IPS-20b (cell line): ENCODE data around the gene SFRP2.

Experiments
- H3K27ac ChIP-seq: one replicate; pipeline ENCODE4 v1.5.1; 2013; ENCODE audit warnings: low read length
- H3K27me3 ChIP-seq: 2 replicates; pipeline ENCODE4 v1.6.1; 2013; ENCODE audit warnings: mild to moderate bottlenecking, low read length, inconsistent platforms; ENCODE audit not compliant: insufficient read depth
- H3K36me3 ChIP-seq: 2 replicates; pipeline ENCODE4 v1.6.1; 2013; ENCODE audit warnings: low read depth, mild to moderate bottlenecking, inconsistent platforms, low read length, moderate library complexity; ENCODE audit not compliant: insufficient read depth
- H3K4me1 ChIP-seq: 2 replicates; pipeline ENCODE4 v1.6.1; 2013; ENCODE audit warnings: mild to moderate bottlenecking, control low read depth, inconsistent platforms, low read length, moderate library complexity; ENCODE audit not compliant: insufficient read depth
- H3K4me3 ChIP-seq: 2 replicates; pipeline ENCODE4 v1.5.1; 2013; ENCODE audit warnings: mild to moderate bottlenecking, low read length, inconsistent platforms
- H3K9ac ChIP-seq: 2 replicates; pipeline ENCODE4 v1.6.1; 2013; ENCODE audit warnings: low read depth, mild to moderate bottlenecking, inconsistent platforms, low read length, moderate library complexity
- H3K9me3 ChIP-seq: 2 replicates; pipeline ENCODE4 v1.6.1; 2013; ENCODE audit warnings: mild to moderate bottlenecking, low read depth, low read length, inconsistent platforms; ENCODE audit not compliant: insufficient read depth

The SFRP2 gene

DNA sequence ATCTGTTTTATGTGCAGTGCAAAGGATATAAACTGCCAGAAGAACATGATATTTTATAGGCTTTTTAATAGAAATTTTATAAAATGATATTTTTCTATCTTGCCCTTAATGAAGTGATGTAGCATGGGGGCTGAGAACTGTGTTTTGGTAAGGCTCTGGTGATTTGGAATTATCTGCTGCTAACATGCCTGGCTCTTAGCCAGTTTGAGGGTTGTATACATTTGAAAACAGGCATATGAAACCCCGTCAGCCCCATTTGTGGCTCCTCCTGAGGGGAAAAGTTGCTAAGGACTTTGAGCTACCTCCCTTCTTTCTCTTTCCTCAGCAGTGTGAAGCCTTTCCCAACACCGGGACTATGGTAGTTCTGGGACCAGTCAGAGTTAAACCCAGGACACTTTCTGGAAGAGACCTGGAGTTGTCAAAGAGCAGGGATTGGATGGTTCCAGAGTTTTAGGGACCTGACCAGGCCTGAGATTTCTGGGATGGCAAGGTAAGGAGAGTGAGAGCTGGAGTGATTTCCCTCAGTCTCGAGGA is 4.7 kb downstream of the SFRP2 start:
- no peak overlapping the region for H3K9ac ChIP-seq
- H3K27me3 ChIP-seq = no peaks in the 10 kb centered on the region; the same call in 1 of the 2 replicates

DNA sequence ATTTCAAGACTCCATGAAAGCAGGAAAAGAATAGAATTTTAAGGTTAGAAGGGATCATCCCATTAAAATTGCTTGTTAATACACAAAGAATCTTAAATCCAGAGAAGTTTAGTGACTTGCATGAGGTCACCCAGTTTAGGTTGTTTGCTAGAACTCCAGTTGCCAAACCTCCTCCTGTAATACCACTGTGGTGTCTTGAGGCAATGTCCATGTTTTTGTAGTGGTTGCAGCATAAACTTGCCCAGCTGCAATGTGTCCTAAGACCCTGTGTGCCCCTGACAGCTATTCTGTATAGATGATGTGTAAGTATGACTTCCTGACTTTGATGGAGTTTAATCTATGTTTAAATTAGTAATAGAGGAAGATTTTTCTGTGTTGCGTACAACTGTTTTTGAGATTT is 6.3 kb downstream of the SFRP2 start:
- no peaks in the 10 kb centered on the region for H3K27me3 ChIP-seq
- H3K4me3 ChIP-seq = no peak overlapping the region
- H3K27ac ChIP-seq = peak overlapping the region; percentile 11
- peaks cover 75% of the 10 kb centered on the region for H3K36me3 ChIP-seq
- H3K9ac ChIP-seq = no peak overlapping the region
- H3K9me3 ChIP-seq = no peaks in the 10 kb centered on the region
- H3K4me1 ChIP-seq = peaks cover 23% of the 10 kb centered on the region

More for the DNA sequence above, 4.7 kb downstream of the SFRP2 start:
- Histone ChIP-seq H3K27ac (no peak overlapping the region), H3K36me3 (peaks cover 75% of the 10 kb centered on the region), H3K9me3 (no peaks in the 10 kb centered on the region), H3K4me1 (peaks cover 23% of the 10 kb centered on the region), H3K4me3 (no peak overlapping the region)

DNA sequence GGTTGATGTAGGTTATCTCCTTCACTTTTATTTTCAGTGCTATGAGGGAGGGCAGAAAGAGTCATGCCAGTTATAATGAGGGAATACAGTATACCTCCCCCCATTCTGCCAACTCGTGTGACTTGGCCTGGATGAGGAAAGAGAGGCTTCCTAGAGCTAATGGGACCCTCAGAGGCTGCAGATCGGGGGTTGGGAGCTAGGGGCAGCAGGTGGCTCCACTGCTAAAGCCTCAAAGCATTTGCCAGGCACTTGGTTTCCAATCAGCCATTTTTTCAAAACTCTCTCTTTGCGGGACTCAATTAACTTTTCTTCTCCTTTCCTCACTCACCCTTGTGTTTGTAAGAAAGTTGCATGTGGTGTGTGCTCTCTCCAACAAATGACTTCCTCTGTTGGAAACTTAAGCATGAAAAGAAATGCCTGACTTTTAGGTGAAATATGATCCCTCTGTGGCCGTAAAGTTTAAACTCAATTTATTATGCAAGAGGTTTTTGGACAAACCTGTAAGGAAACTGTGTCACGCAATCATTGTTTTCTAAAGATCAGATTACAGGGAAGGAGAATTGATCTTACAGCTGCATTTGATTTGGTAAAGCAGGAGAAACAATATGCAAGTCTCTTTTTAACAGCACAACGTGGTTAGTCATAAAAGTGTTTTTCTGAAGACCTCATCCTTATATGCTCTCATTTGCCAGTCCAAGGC is 7.0 kb downstream of the SFRP2 start:
- Histone ChIP-seq H3K4me3 (no peak overlapping the region), H3K36me3 (peaks cover 70% of the 10 kb centered on the region), H3K4me1 (peaks cover 23% of the 10 kb centered on the region), H3K27me3 (no peaks in the 10 kb centered on the region), H3K27ac (peak overlapping the region; percentile 11), H3K9ac (no peak overlapping the region), H3K9me3 (no peaks in the 10 kb centered on the region)

DNA sequence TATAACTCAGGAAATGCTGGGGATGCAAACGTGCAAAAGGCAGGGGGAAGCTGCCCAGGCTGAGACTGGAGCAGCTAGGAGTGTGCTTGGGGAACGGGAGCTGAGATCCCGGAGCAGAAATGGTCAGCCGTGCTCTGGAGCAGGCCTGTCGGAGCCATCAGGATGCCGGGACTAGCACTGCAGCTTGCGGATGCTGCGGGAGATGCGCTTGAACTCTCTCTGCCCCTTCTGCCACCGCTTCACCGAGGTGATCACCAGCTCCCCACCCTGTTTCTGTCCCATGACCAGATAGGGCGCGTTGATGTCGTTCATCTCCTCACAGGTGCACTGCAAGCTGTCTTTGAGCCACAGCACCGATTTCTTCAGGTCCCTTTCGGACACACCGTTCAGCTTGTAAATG is 7.6 kb downstream of the SFRP2 start:
- Histone ChIP-seq H3K9me3 (no peaks in the 10 kb centered on the region), H3K9ac (no peak overlapping the region), H3K4me3 (no peak overlapping the region), H3K27me3 (no peaks in the 10 kb centered on the region), H3K27ac (no peak overlapping the region), H3K4me1 (peaks cover 23% of the 10 kb centered on the region), H3K36me3 (peaks cover 65% of the 10 kb centered on the region)

DNA sequence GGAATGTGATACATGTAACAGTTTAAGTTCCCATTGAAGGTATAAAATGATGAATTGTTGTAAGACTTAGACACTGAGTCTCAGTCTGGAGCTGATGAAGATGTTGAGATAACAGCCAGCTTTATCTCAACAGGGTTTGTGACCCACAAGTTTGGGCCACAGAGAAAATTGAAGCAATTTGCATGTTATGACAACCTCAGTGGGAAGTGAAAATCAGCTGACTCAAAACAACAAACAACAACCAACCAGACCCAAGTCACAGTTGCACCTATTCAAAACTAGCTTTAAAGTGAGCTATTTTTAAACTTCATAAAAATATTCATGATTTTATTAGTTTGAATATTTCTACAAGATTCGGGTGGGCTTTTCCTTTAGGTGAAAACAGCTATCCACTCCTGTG is 8.0 kb downstream of the SFRP2 start:
- Histone ChIP-seq H3K36me3 (peaks cover 61% of the 10 kb centered on the region), H3K9ac (no peak overlapping the region), H3K4me3 (no peak overlapping the region), H3K27me3 (no peaks in the 10 kb centered on the region), H3K27ac (no peak overlapping the region), H3K9me3 (no peaks in the 10 kb centered on the region), H3K4me1 (peaks cover 23% of the 10 kb centered on the region)

DNA sequence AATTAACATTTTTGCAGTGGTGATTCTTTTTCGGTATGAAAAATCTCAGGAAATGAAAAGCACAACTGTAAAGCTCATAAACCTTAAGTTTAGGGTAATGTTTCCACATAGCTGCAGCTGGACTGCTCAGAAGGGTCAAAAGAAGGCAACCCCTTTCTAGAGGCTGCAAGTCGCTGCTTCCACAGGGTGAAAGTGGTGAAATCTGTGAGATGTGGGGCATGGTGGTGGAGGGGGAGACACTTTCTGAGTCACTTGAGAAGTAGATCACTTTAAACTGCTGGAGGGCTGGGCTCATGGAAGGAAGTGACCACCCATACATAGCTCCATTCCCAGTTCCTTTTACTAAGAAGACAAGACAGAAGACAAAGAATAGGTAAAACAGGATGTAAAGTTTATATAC is 8.7 kb downstream of the SFRP2 start:
- no peaks in the 10 kb centered on the region for H3K27me3 ChIP-seq
- no peak overlapping the region for H3K4me3 ChIP-seq
- H3K36me3 ChIP-seq = peaks cover 55% of the 10 kb centered on the region
- no peak overlapping the region for H3K9ac ChIP-seq
- H3K4me1 ChIP-seq = peaks cover 20% of the 10 kb centered on the region
- no peak overlapping the region for H3K27ac ChIP-seq
- H3K9me3 ChIP-seq = no peaks in the 10 kb centered on the region

DNA sequence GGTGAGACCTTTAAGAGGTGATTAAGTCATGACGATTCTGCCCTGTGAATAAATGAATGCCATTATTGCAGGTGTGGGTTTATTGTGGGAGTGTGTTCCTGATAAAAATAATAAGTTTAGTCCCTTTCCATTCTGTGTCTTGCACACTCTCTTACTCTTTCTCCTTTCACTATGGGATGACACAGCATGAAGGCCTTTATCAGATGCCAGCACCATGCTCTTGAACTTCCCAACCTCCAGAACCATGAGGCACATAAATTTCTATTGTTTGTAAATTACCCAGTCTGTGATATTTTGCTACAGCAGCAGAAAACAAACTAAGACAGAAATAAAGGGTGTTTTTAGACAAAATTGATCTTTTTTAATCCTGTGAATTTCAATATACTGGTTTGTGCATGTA is 10.5 kb downstream of the SFRP2 start:
- H3K4me1 ChIP-seq = peaks cover 13% of the 10 kb centered on the region
- H3K4me3 ChIP-seq = no peak overlapping the region
- H3K27ac ChIP-seq = no peak overlapping the region
- H3K9ac ChIP-seq = no peak overlapping the region
- H3K36me3 ChIP-seq = peaks cover 36% of the 10 kb centered on the region
- no peaks in the 10 kb centered on the region for H3K9me3 ChIP-seq
- H3K27me3 ChIP-seq = no peaks in the 10 kb centered on the region

DNA sequence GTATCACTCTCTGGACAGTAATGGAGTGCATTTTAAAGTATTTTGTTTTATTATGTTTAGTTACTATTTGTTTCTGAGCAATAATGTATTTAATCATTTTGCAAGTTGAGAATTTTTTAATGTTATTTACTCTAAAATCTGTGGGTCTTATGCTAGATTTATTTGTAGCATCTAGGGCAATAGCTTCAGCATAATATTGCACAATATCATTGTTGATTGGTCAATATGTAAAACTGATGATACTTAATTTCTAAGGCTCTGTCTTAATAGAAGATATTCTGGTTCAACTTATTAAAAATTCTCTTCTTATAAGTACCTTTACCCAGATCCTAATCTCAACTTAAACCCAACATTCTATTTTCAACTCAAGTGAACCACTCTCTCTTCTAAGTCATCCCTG is 11.5 kb downstream of the SFRP2 start:
- no peak overlapping the region for H3K27ac ChIP-seq
- H3K27me3 ChIP-seq = no peaks in the 10 kb centered on the region
- peaks cover 27% of the 10 kb centered on the region for H3K36me3 ChIP-seq
- no peaks in the 10 kb centered on the region for H3K9me3 ChIP-seq
- no peak overlapping the region for H3K4me3 ChIP-seq
- H3K9ac ChIP-seq = no peak overlapping the region
- peaks cover 11% of the 10 kb centered on the region for H3K4me1 ChIP-seq

DNA sequence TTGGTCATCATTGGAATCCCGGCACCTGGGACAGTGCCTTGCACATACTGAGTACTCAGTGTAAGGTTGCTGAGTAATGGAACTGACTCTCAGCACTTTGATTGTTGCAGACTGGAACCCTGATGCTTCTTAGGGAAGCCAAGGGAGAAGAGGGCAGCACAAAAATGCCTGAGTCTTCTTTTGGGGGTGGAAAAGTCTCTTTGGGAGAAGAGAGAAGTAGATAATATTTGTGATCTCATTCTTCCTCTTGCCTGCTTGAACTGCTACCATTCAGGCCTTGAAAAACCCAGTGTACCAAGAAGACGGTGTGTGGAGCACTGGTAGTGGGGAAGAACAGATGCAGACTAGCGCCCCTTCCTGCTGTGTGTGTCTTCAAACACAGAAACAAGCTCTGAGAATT is 12.3 kb downstream of the SFRP2 start:
- Histone ChIP-seq H3K4me1 (peaks cover 5% of the 10 kb centered on the region; the same call in 1 of the 2 replicates), H3K4me3 (no peak overlapping the region), H3K27me3 (no peaks in the 10 kb centered on the region), H3K9me3 (no peaks in the 10 kb centered on the region), H3K9ac (no peak overlapping the region), H3K36me3 (peaks cover 19% of the 10 kb centered on the region), H3K27ac (no peak overlapping the region)

DNA sequence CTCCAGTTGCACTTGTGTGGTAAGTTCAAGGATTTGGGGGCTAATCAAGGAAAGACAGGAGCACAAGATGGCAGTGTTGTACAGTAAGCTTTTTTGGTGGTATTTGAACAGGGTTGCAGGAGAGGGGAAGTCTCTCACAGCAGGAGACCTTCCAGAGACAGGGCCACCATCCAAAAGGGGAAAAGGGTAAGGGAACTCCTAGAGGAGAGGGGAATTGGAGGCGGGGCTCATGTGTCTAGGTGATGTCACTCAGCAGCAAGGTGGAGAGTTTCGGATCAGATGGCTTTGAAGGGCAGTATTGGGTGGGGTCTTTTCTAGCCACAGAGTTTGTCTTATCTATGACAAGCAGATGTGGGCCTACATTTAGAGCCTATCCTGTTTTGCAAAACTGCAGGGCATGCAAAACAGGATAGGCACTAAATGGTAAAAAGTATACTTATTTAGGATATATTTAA is 15.6 kb downstream of the SFRP2 start:
- Histone ChIP-seq H3K27ac (no peak overlapping the region), H3K27me3 (no peaks in the 10 kb centered on the region), H3K9me3 (no peaks in the 10 kb centered on the region)

DNA sequence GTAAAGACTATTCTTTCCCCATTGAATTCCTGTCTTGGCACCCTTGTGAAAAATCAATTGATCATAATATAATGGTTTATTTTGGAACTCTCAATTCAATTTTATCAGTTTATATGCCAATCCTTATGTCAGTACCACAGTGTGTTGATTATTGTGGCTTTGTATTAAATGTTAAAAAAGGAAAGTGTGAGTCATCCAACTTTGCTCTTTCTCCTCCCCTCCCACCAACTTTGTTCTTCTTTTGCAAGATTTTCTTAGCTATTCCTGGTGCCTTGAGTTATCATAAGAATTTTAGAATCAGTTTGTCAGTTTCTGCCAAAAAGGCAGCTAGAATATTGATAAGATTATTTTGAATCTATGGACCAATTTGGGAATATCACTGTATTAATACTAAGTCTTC is 17.8 kb downstream of the SFRP2 start:
- Histone ChIP-seq H3K9ac (no peak overlapping the region), H3K27ac (no peak overlapping the region), H3K4me3 (no peak overlapping the region), H3K27me3 (no peaks in the 10 kb centered on the region), H3K36me3 (no peaks in the 10 kb centered on the region), H3K4me1 (peaks cover 5% of the 10 kb centered on the region; the same call in 1 of the 2 replicates), H3K9me3 (no peaks in the 10 kb centered on the region)

More for the DNA sequence above, 15.6 kb downstream of the SFRP2 start:
- H3K4me3 ChIP-seq = no peak overlapping the region
- peaks cover 5% of the 10 kb centered on the region; the same call in 1 of the 2 replicates for H3K4me1 ChIP-seq
- H3K9ac ChIP-seq = no peak overlapping the region
- H3K36me3 ChIP-seq = no peaks in the 10 kb centered on the region

DNA sequence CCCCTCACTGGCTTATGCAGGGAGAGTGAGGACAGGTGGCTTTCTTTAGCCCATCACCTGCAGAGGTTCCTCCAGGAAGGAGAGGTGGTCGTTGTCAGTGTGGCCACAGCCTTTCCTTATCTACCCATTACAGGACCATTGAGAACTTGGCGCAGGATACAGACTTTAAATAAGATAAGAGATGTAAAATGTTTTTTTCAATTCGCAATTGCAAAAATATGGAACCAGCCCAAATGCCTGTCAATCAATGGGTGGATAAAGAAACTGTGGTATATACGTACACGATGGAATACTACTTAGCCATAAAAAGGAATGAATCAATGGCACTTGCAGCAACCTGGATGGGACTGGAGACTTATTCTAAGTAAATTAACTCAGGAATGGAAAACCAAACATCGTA is 22.1 kb downstream of the SFRP2 start:
- no peak overlapping the region for H3K9ac ChIP-seq
- peaks cover 9% of the 10 kb centered on the region; the same call in 1 of the 2 replicates for H3K4me1 ChIP-seq
- H3K4me3 ChIP-seq = no peak overlapping the region
- no peaks in the 10 kb centered on the region for H3K36me3 ChIP-seq
- no peaks in the 10 kb centered on the region for H3K27me3 ChIP-seq
- H3K9me3 ChIP-seq = no peaks in the 10 kb centered on the region
- H3K27ac ChIP-seq = no peak overlapping the region
